HT1080 (cell line): ENCODE results near the gene CCDC187. TPM values are rescaled to one million over a fixed set of nuclear protein-coding genes. Genes with fewer than 3 reads are reported as not detected.
"Not testable (repeated sequence)": the region's sequence is repeated elsewhere in the genome, so short reads cannot be mapped to it uniquely, and the experiment has no call there.

Experiments used
- DNase-seq: peaks from one replicate; pipeline ENCODE4 v3.0.0-alpha.2; 2015; ENCODE audit warnings: low read depth
- total RNA-seq: library from RNA; depleted of rRNA; stranded (reverse); fragments of >200 nt; shearing (Covaris generic); gene quantifications from 2 replicates; pipeline ENCODE4 v1.2.3, GENCODE V29; 2014

CCDC187 gene
- total RNA-seq, 1 experiment from 2014 or later, result 0.02 TPM

- DNase-seq, result no peak
Measured at GRCh38 chr9:136244122-136244968, 59.5 kb downstream of the CCDC187 start.

- no peak for DNase-seq
Measured at GRCh38 chr9:136243631-136244030, 60.3 kb downstream of the CCDC187 start.

GRCh38 chr9:136242918-136243525, 60.9 kb downstream of the CCDC187 start:
- no peak for DNase-seq

GRCh38 chr9:136242248-136242647, 61.6 kb downstream of the CCDC187 start:
- DNase-seq, result no peak

GRCh38 chr9:136241542-136241941, 62.4 kb downstream of the CCDC187 start:
- DNase-seq, result no peak

GRCh38 chr9:136240941-136241340, 63.0 kb downstream of the CCDC187 start:
- DNase-seq, result no peak

- no peak for DNase-seq
Measured at GRCh38 chr9:136239983-136240330, 63.9 kb downstream of the CCDC187 start.

- no peak for DNase-seq
Measured at GRCh38 chr9:136239135-136239982, 64.5 kb downstream of the CCDC187 start.

GRCh38 chr9:136238342-136238732, 65.6 kb downstream of the CCDC187 start:
- no peak for DNase-seq

GRCh38 chr9:136237486-136238341, 66.2 kb downstream of the CCDC187 start:
- DNase-seq, result no peak

- not testable (repeated sequence) for DNase-seq
Measured at GRCh38 chr9:136236471-136237410, 67.2 kb downstream of the CCDC187 start.

GRCh38 chr9:136235709-136236455, 68.0 kb downstream of the CCDC187 start:
- DNase-seq, result no peak

- no peak for DNase-seq
Measured at GRCh38 chr9:136235171-136235570, 68.7 kb downstream of the CCDC187 start.

- no peak for DNase-seq
Measured at GRCh38 chr9:136234597-136234996, 69.3 kb downstream of the CCDC187 start.

GRCh38 chr9:136233868-136234267, 70.0 kb downstream of the CCDC187 start:
- DNase-seq, result no peak

- DNase-seq, result no peak
Measured at GRCh38 chr9:136233411-136233810, 70.5 kb downstream of the CCDC187 start.

- no peak for DNase-seq
Measured at GRCh38 chr9:136232969-136233368, 70.9 kb downstream of the CCDC187 start.

- no peak for DNase-seq
Measured at GRCh38 chr9:136231478-136232297, 72.2 kb downstream of the CCDC187 start.
